ENCODE measurements around the gene INPP5F. TPM values are rescaled to one million over a fixed set of nuclear protein-coding genes. Genes with fewer than 3 reads are reported as not detected.

The INPP5F gene
- total RNA-seq, 6 experiments from 2014 or later, result 8.7 to 12.8 (median 12.5) TPM

- no peak overlapping the region for H3K4me3 Mint-ChIP-seq
- no peak for DNase-seq
- H3K36me3 Mint-ChIP-seq (ENCODE audit: low read depth), result peaks cover 8% of the 10 kb centered on the region; the same call in 1 of the 2 replicates
- no peaks in the 10 kb centered on the region for H3K9me3 Mint-ChIP-seq
- H3K27ac Mint-ChIP-seq, result no peak overlapping the region
- peaks cover 59% of the 10 kb centered on the region for H3K4me1 Mint-ChIP-seq (ENCODE audit: low read depth)
- TF ChIP-seq CTCF (IDR thresholded peaks at IDR 0.05), result no peak; the same call in 1 of the 2 replicates
- no peaks in the 10 kb centered on the region for H3K27me3 Mint-ChIP-seq (ENCODE audit: insufficient read depth)
Observed at GRCh38 chr10:119806334-119807130, 80.7 kb downstream of the INPP5F start.

DNA sequence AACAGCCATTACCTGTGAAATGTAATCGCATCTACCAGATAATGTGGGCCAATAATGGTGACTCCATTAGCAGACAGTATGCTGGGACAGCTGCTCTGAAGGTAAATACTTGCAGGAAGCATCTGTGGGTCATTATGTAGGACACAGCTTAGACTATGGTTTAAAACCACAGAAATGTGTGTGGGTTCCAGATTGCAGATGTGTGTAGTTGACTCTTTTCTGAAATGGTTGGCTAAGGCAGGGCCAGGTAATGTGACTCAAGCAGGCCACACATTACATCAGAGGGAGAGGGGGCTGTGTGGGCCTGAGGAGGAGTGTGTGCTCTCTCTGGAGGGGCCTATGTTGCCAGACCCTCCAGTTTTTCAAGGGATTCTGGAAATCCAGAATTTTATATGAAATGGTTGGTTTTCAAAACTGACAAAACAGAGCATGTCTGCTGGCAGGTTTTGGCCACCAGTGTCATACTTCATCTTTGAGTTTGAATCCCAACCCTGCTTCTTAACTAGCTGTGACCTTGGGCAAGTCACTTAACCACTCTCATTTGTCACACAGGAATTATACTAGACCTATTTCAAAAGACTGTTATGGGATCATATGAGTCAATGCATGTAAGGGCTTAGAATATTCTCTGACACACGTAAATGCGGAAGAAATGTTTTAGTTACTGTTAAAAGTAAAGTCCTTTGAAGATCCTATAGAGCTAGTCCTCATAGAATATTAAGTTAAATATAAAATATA is 82.3 kb downstream of the INPP5F start:
- Mint-ChIP-seq H3K27me3 (ENCODE audit: insufficient read depth) (no peaks in the 10 kb centered on the region), H3K9me3 (no peaks in the 10 kb centered on the region), H3K4me1 (ENCODE audit: low read depth) (peaks cover 44% of the 10 kb centered on the region), H3K36me3 (ENCODE audit: low read depth) (peaks cover 8% of the 10 kb centered on the region; the same call in 1 of the 2 replicates), H3K27ac (peak overlapping the region; percentile 60), H3K4me3 (no peak overlapping the region)
- no peak for TF ChIP-seq CTCF (IDR thresholded peaks at IDR 0.05)
- DNase-seq, result peak; percentile 61

- no peak for DNase-seq
- peaks cover 18% of the 10 kb centered on the region for H3K4me1 Mint-ChIP-seq (ENCODE audit: low read depth)
- no peak overlapping the region for H3K4me3 Mint-ChIP-seq
- H3K27ac Mint-ChIP-seq, result no peak overlapping the region
- H3K9me3 Mint-ChIP-seq, result no peaks in the 10 kb centered on the region
- peaks cover 13% of the 10 kb centered on the region for H3K36me3 Mint-ChIP-seq (ENCODE audit: low read depth)
- H3K27me3 Mint-ChIP-seq (ENCODE audit: insufficient read depth), result no peaks in the 10 kb centered on the region
- no peak for TF ChIP-seq CTCF (IDR thresholded peaks at IDR 0.05)
Observed at GRCh38 chr10:119811122-119811521, 85.3 kb downstream of the INPP5F start.

- H3K36me3 Mint-ChIP-seq (ENCODE audit: low read depth), result peaks cover 21% of the 10 kb centered on the region
- TF ChIP-seq CTCF (IDR thresholded peaks at IDR 0.05), result no peak
- H3K4me1 Mint-ChIP-seq (ENCODE audit: low read depth), result peaks cover 10% of the 10 kb centered on the region
- no peaks in the 10 kb centered on the region for H3K27me3 Mint-ChIP-seq (ENCODE audit: insufficient read depth)
- no peak overlapping the region for H3K27ac Mint-ChIP-seq
- H3K9me3 Mint-ChIP-seq, result no peaks in the 10 kb centered on the region
- H3K4me3 Mint-ChIP-seq, result no peak overlapping the region
- no peak for DNase-seq
Observed at GRCh38 chr10:119812684-119813083, 86.8 kb downstream of the INPP5F start.

DNA sequence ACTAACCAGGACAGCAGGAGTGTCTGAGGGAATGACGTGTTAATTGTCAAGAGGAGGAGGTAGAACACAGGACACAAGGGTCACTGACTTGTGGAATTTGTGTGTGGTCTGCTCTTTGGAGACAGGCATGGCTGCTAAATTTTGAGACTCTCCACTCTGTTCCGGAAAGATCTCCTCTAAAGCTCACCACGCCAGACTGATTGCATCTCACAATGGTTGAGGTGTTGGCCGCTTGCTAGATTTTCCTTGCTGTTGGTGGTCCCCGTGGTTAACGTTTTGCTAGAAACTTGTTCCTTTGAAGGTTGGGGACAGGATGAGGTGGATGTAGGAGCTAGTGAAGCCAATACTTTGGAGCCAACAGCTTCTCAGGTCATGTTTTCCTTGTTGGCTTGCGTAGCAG is 89.8 kb downstream of the INPP5F start:
- no peaks in the 10 kb centered on the region for H3K9me3 Mint-ChIP-seq
- 0 out of 2 replicates have a peak, but pooled peaks cover 7% of the 10 kb centered on the region for H3K4me1 Mint-ChIP-seq (ENCODE audit: low read depth)
- H3K36me3 Mint-ChIP-seq (ENCODE audit: low read depth), result peaks cover 30% of the 10 kb centered on the region
- H3K27me3 Mint-ChIP-seq (ENCODE audit: insufficient read depth), result peaks cover 2% of the 10 kb centered on the region; the same call in 1 of the 2 replicates
- DNase-seq, result no peak
- no peak overlapping the region for H3K4me3 Mint-ChIP-seq
- TF ChIP-seq CTCF (IDR thresholded peaks at IDR 0.05), result no peak
- H3K27ac Mint-ChIP-seq, result no peak overlapping the region

All from HFFc6 (cell line).